ENCODE measurements around the gene TRIM67. TPM values are rescaled to one million over a fixed set of nuclear protein-coding genes. Genes with fewer than 3 reads are reported as not detected.

TRIM67 gene
- total RNA-seq, 6 experiments from 2014 or later = not detected

DNA sequence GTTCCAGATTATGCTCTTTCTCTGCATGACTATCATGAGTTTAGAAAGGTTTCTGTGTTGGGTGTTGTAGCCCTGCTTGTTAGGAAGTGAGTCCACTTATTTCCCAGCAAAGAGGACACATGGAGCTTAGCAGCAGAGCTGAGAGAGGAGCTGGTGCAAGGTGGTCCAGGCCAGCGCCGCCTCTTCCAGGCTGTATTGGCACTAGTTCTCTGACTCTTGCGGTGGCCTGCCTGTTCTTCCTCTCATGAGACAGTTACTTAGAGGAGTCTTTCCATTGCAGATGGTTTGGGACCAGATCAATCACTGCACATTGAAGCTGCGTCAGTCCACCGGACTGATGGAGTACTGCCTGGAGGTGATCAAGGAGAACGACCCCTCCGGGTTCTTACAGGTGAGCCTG lies 38.0 kb downstream of the TRIM67 start:
- Histone ChIP-seq H3K9me3 (no peaks in the 10 kb centered on the region), H3K27me3 (no peaks in the 10 kb centered on the region), H3K27ac (no peak overlapping the region), H3K4me1 (no peaks in the 10 kb centered on the region), H3K36me3 (no peaks in the 10 kb centered on the region), H3K4me3 (no peak overlapping the region)
- intact Hi-C loops (cut with DNase I) = loop anchor here in 1 of 2 donors (10.0 kb wide), 1 partner anchor 285 kb away; no protein-coding TSS in a partner anchor
- DNase-seq = no peak
- TF ChIP-seq, protein P1, sequence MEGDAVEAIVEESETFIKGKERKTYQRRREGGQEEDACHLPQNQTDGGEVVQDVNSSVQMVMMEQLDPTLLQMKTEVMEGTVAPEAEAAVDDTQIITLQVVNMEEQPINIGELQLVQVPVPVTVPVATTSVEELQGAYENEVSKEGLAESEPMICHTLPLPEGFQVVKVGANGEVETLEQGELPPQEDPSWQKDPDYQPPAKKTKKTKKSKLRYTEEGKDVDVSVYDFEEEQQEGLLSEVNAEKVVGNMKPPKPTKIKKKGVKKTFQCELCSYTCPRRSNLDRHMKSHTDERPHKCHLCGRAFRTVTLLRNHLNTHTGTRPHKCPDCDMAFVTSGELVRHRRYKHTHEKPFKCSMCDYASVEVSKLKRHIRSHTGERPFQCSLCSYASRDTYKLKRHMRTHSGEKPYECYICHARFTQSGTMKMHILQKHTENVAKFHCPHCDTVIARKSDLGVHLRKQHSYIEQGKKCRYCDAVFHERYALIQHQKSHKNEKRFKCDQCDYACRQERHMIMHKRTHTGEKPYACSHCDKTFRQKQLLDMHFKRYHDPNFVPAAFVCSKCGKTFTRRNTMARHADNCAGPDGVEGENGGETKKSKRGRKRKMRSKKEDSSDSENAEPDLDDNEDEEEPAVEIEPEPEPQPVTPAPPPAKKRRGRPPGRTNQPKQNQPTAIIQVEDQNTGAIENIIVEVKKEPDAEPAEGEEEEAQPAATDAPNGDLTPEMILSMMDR (IDR thresholded peaks at IDR 0.05) = no peak
- 93% methylated on average over 7 of the region's 7 CpGs for WGBS (ENCODE audit: insufficient coverage, low coverage, low lambda C conversion rate, missing lambda C conversion rate)
- ATAC-seq = no peak

DNA sequence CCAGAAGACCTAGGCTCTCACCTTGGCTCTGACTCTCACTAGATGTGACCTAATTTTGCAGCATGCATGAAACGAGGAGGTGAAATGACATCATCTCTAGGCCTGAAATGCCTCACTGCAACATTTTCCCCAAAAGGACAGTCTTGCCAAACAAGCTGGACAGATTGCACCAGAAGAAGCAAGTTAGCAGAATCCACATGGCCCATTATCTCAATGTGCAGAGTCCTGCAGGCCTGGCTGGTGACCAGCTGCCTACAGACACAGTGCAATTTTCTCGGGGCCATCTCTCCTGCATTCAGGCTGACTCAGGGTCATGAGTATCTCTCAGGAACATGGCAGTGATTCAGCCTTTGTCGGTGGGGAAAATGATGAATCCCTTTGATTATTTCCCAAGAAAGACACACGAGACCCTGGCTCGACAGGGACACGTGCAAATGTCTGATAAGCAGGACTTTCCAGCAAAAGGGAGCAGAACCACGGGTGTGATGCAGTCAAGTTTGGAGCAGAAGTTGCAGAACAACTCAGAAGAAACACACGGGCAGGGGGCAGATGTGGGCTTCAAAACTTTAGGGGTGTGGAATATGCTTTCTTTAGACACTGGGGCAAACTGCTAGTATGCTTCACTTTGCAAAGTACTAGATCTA lies 38.7 kb downstream of the TRIM67 start:
- no peak for DNase-seq
- intact Hi-C loops (cut with DNase I) = loop anchor here in 1 of 2 donors (10.0 kb wide), 1 partner anchor 286 kb away; no protein-coding TSS in a partner anchor

DNA sequence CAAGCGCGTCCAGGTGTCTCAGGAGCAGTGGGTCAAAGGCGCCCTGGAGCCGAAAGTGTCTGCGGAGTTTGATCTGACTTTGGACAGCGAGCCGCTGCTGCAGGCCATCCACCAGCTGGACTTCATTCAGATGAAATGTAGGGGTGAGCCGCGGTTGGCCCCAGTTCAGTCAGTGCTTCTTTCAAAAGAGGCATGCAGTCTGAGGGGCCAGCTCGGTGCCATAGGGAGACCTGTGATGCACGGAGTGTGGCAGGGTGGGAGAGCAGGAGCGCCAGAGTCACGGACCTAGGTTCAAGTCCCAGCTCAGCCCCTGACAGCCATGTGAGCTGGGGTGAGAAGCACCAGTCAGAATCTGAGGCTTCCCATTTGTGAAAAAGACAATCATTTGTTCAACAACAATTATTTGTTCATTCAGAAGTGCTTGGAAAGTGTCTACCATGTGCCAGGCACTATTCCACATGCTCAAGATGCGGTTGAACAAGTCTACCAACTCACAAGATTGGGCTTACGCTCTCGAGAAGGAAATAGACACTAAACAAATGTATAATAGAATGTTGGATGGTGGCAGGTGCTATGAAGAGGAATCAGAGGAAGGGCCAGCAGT lies 39.6 kb downstream of the TRIM67 start:
- DNase-seq = no peak
- H3K9me3 ChIP-seq = no peaks in the 10 kb centered on the region
- H3K4me3 ChIP-seq = no peak overlapping the region
- intact Hi-C loops (cut with DNase I) = loop anchor here in 1 of 2 donors (10.0 kb wide), 1 partner anchor 287 kb away; no protein-coding TSS in a partner anchor
- H3K27ac ChIP-seq = no peak overlapping the region
- no peaks in the 10 kb centered on the region for H3K27me3 ChIP-seq
- no peak for ATAC-seq
- H3K4me1 ChIP-seq = no peaks in the 10 kb centered on the region
- no peaks in the 10 kb centered on the region for H3K36me3 ChIP-seq
- 50% methylated on average over 5 of the region's 16 CpGs for WGBS (ENCODE audit: insufficient coverage, low coverage, low lambda C conversion rate, missing lambda C conversion rate)
- no peak for TF ChIP-seq POLR2A (IDR thresholded peaks at IDR 0.05)
- TF ChIP-seq, protein P1 (IDR thresholded peaks at IDR 0.05) = no peak

More for the DNA sequence above, 38.7 kb downstream of the TRIM67 start:
- H3K36me3 ChIP-seq = no peaks in the 10 kb centered on the region
- no peaks in the 10 kb centered on the region for H3K4me1 ChIP-seq
- no peaks in the 10 kb centered on the region for H3K27me3 ChIP-seq
- peak in 1 of 4 donors; percentile 21 for ATAC-seq
- H3K4me3 ChIP-seq = no peak overlapping the region
- H3K9me3 ChIP-seq = no peaks in the 10 kb centered on the region
- no peak overlapping the region for H3K27ac ChIP-seq
- TF ChIP-seq, protein P1 (IDR thresholded peaks at IDR 0.05) = no peak
- TF ChIP-seq POLR2A (IDR thresholded peaks at IDR 0.05) = no peak
- 35% methylated on average over 7 of the region's 8 CpGs for WGBS (ENCODE audit: insufficient coverage, low coverage, low lambda C conversion rate, missing lambda C conversion rate)

DNA sequence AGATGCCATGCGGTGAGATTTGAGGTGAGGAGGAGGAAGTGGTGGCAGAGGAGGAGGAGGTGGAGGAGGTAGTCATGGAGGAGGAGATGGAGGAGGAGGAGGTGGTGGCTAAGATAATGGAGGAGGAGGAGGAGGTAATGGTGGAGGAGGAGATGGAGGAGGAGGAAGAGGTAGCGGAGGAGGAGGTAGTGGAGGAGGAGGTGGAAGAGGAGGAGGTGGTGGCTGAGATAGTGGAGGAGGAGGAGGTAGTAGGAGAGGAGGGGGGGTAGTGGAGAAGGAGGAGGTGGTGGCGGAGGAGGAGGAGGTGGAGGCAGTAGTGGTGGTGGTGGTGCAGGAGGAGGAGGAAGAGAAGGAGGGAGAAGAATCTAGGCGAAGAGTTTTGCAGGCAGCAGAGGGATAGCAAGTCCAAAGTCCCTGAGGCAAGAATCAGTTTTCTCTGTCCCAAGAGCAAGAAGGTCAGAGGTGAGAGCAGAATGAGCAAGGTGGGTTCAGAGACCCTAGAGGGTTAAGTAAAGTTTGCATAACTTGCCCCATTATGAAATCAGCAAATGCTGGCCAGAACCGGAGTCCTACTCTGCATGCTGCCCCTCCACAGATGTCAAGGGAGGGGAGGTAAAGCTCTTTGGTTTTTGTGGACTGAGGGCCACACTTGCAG lies 40.2 kb downstream of the TRIM67 start:
- H3K36me3 ChIP-seq = no peaks in the 10 kb centered on the region
- TF ChIP-seq, protein P1 (IDR thresholded peaks at IDR 0.05) = no peak
- TF ChIP-seq POLR2A (IDR thresholded peaks at IDR 0.05) = no peak
- intact Hi-C loops (cut with DNase I) = loop anchor here in 1 of 2 donors (10.0 kb wide), 1 partner anchor 287 kb away; no protein-coding TSS in a partner anchor

More for the DNA sequence above, 40.2 kb downstream of the TRIM67 start:
- Histone ChIP-seq H3K4me1 (no peaks in the 10 kb centered on the region), H3K4me3 (no peak overlapping the region), H3K27me3 (no peaks in the 10 kb centered on the region), H3K9me3 (no peaks in the 10 kb centered on the region), H3K27ac (no peak overlapping the region)
- DNase-seq (no peak), ATAC-seq (peak in 1 of 4 donors; percentile 31)
- 48% methylated on average over 4 of the region's 5 CpGs for WGBS (ENCODE audit: insufficient coverage, low coverage, low lambda C conversion rate, missing lambda C conversion rate)
